ENCODE data around the gene IER2.

GRCh38 chr19:13190781-13191540 lies 40.8 kb downstream of the IER2 start:
- no peak for TF ChIP-seq CTCF (IDR thresholded peaks at IDR 0.05)
- no peak for TF ChIP-seq POLR2A (IDR thresholded peaks at IDR 0.05)
